Mucosa of descending colon (tissue), 3 donors: Measurements from ENCODE around the gene EIF1. TPM values are rescaled to one million over a fixed set of nuclear protein-coding genes. Genes with fewer than 3 reads are reported as not detected.
A peak's percentile ranks its signal among the peaks of the same experiment; 100 is the strongest.
"Not testable (repeated sequence)": the region's sequence is repeated elsewhere in the genome, so short reads cannot be mapped to it uniquely, and the experiment has no call there.

ENCODE experiments used
- ATAC-seq: fragments of 200-7000 bp; cut with Tn5 transposase; one replicate; pipeline ENCODE4 v1.9.1; 2020; ENCODE audit warnings: mild to moderate bottlenecking, moderate library complexity
- DNase-seq, 3 donors: peaks; one replicate each; pipeline ENCODE4 v3.0.0-alpha.2; 2020
- H3K36me3 ChIP-seq: fragments of 200-600 bp; one replicate; pipeline ENCODE4 v1.8.0; 2021; ENCODE audit warnings: low read depth, mild to moderate bottlenecking
- H3K4me1 ChIP-seq: fragments of 200-600 bp; one replicate; pipeline ENCODE4 v1.8.0; 2021; ENCODE audit warnings: low read depth, mild to moderate bottlenecking
- H3K4me3 ChIP-seq: fragments of 200-600 bp; one replicate; pipeline ENCODE4 v1.8.0; 2021; ENCODE audit warnings: mild to moderate bottlenecking
- H3K9me3 ChIP-seq: fragments of 200-600 bp; one replicate; pipeline ENCODE4 v1.8.0; 2021; ENCODE audit warnings: mild to moderate bottlenecking
- intact Hi-C, 2 donors: fragments of 100-400 bp; cut with DNase I in 1 of 2; cut with micrococcal nuclease in 1 of 2; formaldehyde crosslinking; loops; one replicate each; pipeline versions ENCODE4 v1.11.0 to v1.11.1; 2022; cut with DNase I, micrococcal nuclease
- total RNA-seq, 3 donors: library from RNA; stranded (reverse); fragmentation: NEBNext Ultra II Directional in 2 of 3; extraction: Animal tissue kit (Norgen Biotek cat#: 25700) in 2 of 3; gene quantifications; one replicate each; pipeline versions ENCODE4 v1.2.1 to v1.2.4, GENCODE V29; 2021 to 2023
- TF ChIP-seq, protein P1 (sequence below): fragments of 200-600 bp; IDR thresholded peaks from one replicate; pipeline ENCODE4 v1.8.0; 2022; ENCODE audit warnings: antibody characterized with exemption, mild to moderate bottlenecking
- donor health status: DM: no; HTN: no; CAD: no; lungs with moderate emphysema.
- donor health status: DM: no; HTN: no; CAD: no.
- donor health status: DM: no; HTN: yes; CAD: no.

Gene EIF1
- total RNA-seq, 3 donors from 2014 or later, result 547 to 915 (median 566) TPM

DNA sequence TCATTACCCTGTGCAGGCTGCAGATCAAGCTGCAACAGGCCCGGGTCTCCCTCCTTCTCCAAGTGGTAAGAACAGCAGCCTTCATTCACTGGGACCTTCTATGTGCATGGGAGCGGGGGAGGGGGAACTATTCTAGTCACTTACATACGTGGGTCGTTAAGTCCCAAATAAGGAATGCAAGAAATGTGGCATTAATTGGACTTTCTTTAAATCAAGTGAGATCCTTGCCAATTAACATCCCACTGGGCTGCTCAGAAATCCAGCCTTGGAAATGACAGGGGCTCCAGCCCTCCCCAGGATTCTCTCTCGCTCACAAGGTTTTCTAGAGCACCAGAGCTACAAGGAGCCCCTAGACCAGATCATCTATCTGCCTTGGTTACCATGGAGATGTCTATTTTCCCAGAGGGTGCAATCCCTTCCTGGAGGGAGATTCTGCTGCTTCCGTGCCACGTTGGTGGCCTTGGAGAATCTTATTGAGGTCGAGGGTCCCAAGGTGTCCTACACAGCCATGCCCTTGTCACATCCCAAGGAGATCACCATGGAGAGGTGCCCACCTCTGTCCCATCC lies 5.2 kb upstream of the EIF1 start:
- DNase-seq (no peak), ATAC-seq (no peak)
- no peak overlapping the region for H3K4me3 ChIP-seq
- no peaks in the 10 kb centered on the region for H3K36me3 ChIP-seq
- H3K9me3 ChIP-seq, result no peaks in the 10 kb centered on the region
- H3K4me1 ChIP-seq, result peaks cover 7% of the 10 kb centered on the region
- TF ChIP-seq, protein P1, sequence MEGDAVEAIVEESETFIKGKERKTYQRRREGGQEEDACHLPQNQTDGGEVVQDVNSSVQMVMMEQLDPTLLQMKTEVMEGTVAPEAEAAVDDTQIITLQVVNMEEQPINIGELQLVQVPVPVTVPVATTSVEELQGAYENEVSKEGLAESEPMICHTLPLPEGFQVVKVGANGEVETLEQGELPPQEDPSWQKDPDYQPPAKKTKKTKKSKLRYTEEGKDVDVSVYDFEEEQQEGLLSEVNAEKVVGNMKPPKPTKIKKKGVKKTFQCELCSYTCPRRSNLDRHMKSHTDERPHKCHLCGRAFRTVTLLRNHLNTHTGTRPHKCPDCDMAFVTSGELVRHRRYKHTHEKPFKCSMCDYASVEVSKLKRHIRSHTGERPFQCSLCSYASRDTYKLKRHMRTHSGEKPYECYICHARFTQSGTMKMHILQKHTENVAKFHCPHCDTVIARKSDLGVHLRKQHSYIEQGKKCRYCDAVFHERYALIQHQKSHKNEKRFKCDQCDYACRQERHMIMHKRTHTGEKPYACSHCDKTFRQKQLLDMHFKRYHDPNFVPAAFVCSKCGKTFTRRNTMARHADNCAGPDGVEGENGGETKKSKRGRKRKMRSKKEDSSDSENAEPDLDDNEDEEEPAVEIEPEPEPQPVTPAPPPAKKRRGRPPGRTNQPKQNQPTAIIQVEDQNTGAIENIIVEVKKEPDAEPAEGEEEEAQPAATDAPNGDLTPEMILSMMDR, result no peak
- intact Hi-C loops, result no loop called here

DNA sequence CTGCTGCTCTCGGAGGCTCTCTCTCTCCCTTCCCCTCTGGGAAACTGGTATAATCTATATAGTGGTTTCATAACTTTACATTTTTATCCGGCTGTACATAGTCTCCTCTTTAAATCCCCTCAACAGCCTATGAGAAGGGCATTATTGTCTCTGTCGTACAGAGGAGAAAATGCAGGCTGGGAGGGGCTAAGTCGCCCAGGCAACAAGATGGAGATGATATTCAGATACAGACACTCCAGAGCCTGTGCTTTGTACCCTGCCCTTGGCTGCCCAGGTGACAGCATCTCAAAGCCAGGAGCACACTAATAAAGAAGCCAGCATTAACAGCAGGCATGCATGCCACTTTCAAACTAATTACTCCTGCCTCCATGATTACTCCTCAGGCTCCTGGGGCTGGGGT lies 4.7 kb upstream of the EIF1 start:
- Histone ChIP-seq H3K9me3 (no peaks in the 10 kb centered on the region), H3K4me3 (no peak overlapping the region), H3K36me3 (no peaks in the 10 kb centered on the region), H3K4me1 (peaks cover 6% of the 10 kb centered on the region)
- intact Hi-C loops, result no loop called here
- TF ChIP-seq, protein P1, result no peak
- ATAC-seq, result no peak
- DNase-seq, result no peak

DNA sequence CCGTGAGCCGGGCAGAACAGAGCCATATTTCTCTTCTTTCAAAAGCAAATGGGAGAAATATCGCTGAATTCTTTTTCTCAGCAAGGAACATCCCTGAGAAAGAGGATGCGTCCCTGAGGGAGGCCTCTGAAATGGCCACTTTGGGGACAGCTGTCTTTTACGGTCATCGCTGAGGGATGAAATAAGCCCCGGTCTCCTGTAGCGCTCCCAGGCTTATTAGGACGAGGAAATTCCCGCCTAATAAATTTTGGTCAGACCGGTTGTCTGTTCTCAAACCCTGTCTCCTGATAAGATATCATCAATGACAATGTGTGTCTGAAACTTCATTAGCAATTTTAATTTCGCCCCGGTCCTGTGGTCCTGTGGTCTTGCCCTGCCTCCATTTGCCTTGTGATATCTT lies 2.9 kb upstream of the EIF1 start:
- intact Hi-C loops, ATAC-seq, H3K9me3 ChIP-seq, H3K4me3 ChIP-seq, H3K36me3 ChIP-seq, DNase-seq: not testable (repeated sequence)
- H3K4me1 ChIP-seq, result peaks cover 17% of the 10 kb centered on the region

DNA sequence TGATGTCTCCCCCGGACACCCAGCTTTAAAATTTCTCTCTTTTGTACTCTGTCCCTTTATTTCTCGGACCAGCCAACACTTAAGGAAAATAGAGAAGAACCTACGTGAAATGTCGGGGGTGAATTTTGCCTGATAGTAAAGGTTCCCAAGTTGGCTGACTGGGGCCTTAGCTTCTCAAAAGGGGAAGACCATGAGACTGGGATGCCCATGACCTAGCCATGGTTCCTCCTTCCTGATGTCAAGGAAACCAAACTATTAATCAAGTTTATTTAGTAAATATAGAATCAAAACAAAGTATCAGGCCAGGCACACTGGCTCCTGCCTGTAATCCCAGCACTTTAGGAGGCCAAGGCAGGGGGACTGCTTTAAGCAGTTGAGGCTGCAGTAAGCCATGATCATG lies 2.4 kb upstream of the EIF1 start:
- no peak for ATAC-seq

DNA sequence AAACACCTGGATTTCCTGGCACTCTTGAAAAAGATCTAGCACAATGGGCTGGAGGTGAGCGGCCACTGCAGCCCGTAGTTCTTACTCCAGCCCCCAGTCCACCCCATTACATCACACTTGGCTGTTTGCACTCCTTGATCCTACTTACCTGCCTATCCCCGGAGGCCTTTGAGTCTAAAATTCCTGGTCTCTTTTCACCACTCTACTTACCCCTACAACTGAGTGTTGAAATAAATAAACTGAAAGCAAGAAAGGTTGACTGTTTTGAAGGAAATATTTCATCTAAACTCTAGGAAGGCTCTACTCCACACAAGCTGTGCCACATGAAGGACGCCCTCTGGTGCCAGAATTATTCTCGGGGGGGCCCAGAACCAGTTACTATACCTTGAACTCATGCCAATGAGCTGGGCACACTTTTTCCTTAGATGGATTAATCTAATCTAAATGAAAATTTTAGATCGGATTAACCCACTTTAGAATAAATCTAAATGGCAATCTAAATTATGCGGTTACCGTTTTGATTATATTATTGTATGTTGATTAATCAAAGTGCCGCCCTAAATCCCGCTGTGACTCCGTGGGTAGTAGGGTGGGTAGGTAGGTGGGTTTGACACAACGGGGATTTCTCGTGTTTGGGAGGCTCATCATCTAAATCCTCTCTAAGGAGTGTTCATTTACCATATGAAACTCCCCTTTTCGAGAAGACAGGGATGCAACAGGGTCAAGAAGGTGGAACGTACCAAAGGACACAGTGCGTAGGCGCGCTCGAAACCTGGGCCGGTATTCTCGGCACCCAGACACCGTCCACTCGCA lies 651 bp upstream of the EIF1 start:
- no peak for ATAC-seq
- peak; percentile 71 to 81 (median 73) for DNase-seq
- Histone ChIP-seq H3K36me3 (peaks cover 19% of the 10 kb centered on the region), H3K9me3 (no peaks in the 10 kb centered on the region), H3K4me3 (peak overlapping the region; percentile 90), H3K4me1 (peaks cover 20% of the 10 kb centered on the region)
- TF ChIP-seq, protein P1, result no peak
- intact Hi-C loops, result no loop called here

More for the DNA sequence above, 2.4 kb upstream of the EIF1 start:
- Histone ChIP-seq H3K4me1 (peaks cover 20% of the 10 kb centered on the region), H3K4me3 (no peak overlapping the region), H3K9me3 (no peaks in the 10 kb centered on the region), H3K36me3 (peaks cover 12% of the 10 kb centered on the region)
- intact Hi-C loops, result no loop called here
- DNase-seq, result no peak
- TF ChIP-seq, protein P1, result no peak
